Measurements from ENCODE around the gene GDA. TPM values are rescaled to one million over a fixed set of nuclear protein-coding genes. Genes with fewer than 3 reads are reported as not detected.

GDA gene
- total RNA-seq, 2 experiments from 2014 or later = not detected

DNA sequence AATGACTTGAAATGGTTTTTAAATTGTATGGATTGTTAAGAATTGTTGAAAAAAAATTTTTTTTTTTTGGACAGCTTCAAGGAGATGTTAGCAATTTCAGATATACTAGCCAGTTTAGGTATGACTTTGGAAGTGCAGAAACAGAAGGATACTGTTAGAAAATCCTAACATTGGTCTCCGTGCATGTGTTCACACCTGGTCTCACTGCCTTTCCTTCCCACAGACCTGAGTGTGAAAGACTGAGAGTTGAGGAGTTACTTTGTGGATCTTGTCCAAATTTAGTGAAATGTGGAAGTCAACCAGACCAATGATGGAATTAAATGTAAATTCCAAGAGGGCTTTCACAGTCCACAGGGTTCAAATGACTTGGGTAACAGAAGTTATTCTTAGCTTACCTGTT lies 102.3 kb downstream of the GDA start:
- H3K36me3 Mint-ChIP-seq (ENCODE audit: low read depth) = no peaks in the 10 kb centered on the region
- H3K27me3 Mint-ChIP-seq = peaks cover 10% of the 10 kb centered on the region
- no peaks in the 10 kb centered on the region for H3K4me1 Mint-ChIP-seq (ENCODE audit: low read depth)
- DNase-seq = no peak
- no peak for ATAC-seq
- POLR2A ChIA-PET = no interaction called here
- H3K4me3 Mint-ChIP-seq = no peak overlapping the region
- intact Hi-C loops (cut with micrococcal nuclease) = no loop called here
- CTCF ChIA-PET = interaction anchor here (0.8 to 1.9 kb wide), 3 partner anchors 20 to 212 kb away, joined by 3 to 8 read pairs (median 3); no protein-coding TSS in a partner anchor
- no peaks in the 10 kb centered on the region for H3K9me3 Mint-ChIP-seq
- no peak overlapping the region for H3K27ac Mint-ChIP-seq
- TF ChIP-seq, protein P1, sequence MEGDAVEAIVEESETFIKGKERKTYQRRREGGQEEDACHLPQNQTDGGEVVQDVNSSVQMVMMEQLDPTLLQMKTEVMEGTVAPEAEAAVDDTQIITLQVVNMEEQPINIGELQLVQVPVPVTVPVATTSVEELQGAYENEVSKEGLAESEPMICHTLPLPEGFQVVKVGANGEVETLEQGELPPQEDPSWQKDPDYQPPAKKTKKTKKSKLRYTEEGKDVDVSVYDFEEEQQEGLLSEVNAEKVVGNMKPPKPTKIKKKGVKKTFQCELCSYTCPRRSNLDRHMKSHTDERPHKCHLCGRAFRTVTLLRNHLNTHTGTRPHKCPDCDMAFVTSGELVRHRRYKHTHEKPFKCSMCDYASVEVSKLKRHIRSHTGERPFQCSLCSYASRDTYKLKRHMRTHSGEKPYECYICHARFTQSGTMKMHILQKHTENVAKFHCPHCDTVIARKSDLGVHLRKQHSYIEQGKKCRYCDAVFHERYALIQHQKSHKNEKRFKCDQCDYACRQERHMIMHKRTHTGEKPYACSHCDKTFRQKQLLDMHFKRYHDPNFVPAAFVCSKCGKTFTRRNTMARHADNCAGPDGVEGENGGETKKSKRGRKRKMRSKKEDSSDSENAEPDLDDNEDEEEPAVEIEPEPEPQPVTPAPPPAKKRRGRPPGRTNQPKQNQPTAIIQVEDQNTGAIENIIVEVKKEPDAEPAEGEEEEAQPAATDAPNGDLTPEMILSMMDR (IDR thresholded peaks at IDR 0.05) = no peak

DNA sequence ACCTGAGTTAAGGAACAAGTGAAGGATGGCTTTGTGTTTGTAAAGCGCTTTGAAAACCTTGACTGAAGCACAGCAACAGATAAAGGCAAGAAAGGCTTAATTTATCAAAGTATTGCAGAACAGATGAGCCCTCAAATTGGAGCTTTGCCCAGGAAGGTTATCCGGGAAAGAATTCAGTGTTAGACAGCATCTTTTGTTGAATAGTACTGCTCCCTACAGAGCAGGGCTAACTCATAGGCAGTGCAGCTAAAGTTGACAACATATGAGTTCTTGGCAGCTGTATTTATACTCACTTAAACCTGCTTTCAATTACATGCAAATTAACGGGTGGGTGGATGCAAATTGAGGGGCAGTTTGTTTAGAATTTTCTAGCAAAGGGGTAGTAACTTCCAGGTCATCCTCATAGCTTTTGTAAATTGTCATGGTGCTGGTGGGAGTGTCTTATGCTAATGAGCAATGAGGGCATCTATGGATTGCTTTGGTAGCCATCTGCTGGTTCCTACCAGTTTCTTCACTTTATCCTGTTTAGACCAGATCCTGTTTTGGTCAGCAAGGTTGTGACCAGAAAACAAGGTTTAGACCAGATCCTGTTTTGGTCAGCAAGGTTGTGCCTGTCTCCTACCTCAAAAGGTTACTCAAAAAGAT lies 105.8 kb downstream of the GDA start:
- ATAC-seq = no peak
- Mint-ChIP-seq H3K4me3 (no peak overlapping the region), H3K9me3 (no peaks in the 10 kb centered on the region), H3K4me1 (ENCODE audit: low read depth) (no peaks in the 10 kb centered on the region), H3K27me3 (peaks cover 19% of the 10 kb centered on the region), H3K36me3 (ENCODE audit: low read depth) (no peaks in the 10 kb centered on the region), H3K27ac (no peak overlapping the region)
- intact Hi-C loops (cut with micrococcal nuclease) = no loop called here
- ChIA-PET CTCF (no interaction called here), POLR2A (no interaction called here)
- DNase-seq = no peak
- TF ChIP-seq, protein P1 (IDR thresholded peaks at IDR 0.05) = no peak

DNA sequence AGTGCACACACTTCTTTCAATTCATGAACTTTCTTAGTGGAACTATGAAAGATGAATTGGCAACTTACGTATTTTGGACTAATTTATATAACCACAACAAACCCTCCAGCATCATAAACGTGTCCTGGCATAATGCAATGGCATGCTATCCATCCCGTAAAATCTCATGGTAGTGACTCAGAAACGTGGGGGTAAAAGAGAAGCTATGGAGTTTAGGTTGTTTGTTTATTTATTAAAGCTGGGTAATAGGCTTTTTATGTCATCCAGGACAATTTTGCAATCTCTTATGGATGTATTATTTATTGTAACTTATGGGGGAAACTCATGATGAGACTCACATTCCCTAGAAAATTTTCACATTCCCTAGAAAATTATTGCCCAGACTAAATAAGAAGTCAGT lies 106.3 kb downstream of the GDA start:
- TF ChIP-seq, protein P1 (IDR thresholded peaks at IDR 0.05) = no peak
- ATAC-seq (no peak), DNase-seq (no peak)
- Mint-ChIP-seq H3K27ac (no peak overlapping the region), H3K9me3 (no peaks in the 10 kb centered on the region), H3K4me3 (no peak overlapping the region), H3K4me1 (ENCODE audit: low read depth) (no peaks in the 10 kb centered on the region), H3K36me3 (ENCODE audit: low read depth) (no peaks in the 10 kb centered on the region), H3K27me3 (peaks cover 16% of the 10 kb centered on the region)
- ChIA-PET POLR2A (no interaction called here), CTCF (no interaction called here)
- intact Hi-C loops (cut with micrococcal nuclease) = no loop called here

DNA sequence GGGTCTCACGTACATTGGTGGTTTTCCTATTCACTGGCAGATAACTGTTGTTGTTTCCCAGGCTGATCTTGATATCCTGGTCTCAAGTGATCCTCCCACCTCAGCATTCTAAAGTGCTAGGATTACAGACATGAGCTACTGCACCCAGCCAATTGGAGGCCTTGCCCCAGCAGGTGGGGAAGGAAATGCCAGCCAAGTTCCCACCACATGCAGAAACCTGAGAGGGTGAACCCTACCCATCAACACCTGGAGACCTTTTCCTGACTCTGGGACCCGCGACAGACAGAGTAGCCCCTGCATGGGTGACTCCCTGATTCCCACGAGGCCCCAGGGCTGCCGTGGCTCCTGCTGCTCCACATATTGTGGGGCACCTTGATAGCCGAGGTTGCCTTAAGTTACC lies 107.7 kb downstream of the GDA start:
- ChIA-PET CTCF (interaction anchor here (1.6 kb wide), 1 partner anchor 15 kb away, joined by 5 read pairs; no protein-coding TSS in a partner anchor), POLR2A (no interaction called here)
- ATAC-seq (no peak), DNase-seq (no peak)
- TF ChIP-seq, protein P1 (IDR thresholded peaks at IDR 0.05) = no peak
- intact Hi-C loops (cut with micrococcal nuclease) = no loop called here
- Mint-ChIP-seq H3K27ac (no peak overlapping the region), H3K4me3 (no peak overlapping the region), H3K9me3 (no peaks in the 10 kb centered on the region), H3K4me1 (ENCODE audit: low read depth) (no peaks in the 10 kb centered on the region), H3K27me3 (peaks cover 19% of the 10 kb centered on the region), H3K36me3 (ENCODE audit: low read depth) (no peaks in the 10 kb centered on the region)

DNA sequence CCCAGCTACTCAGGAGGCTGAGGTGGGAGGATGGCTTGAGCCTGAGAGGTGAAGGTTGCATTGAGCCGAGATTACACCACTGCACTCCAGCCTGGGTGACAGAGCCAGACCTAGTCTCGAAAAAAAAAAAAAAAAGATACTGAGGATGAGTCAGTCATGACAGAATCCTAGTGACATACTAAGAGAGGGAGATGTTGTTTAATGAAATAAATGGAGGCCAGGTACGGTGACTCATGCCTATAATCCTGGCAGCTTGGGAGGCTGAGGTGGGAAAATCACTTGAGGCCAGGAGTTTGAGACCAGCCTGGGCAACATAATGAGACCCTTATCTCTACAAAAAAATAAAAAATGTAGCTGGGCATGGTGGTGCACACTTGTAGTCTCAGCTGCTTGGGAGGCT lies 108.6 kb downstream of the GDA start:
- CTCF ChIA-PET = interaction anchor here (1.6 kb wide), 1 partner anchor 14 kb away, joined by 5 read pairs; no protein-coding TSS in a partner anchor

More for the DNA sequence above, 108.6 kb downstream of the GDA start:
- POLR2A ChIA-PET = no interaction called here
- H3K9me3 Mint-ChIP-seq = no peaks in the 10 kb centered on the region
- TF ChIP-seq, protein P1 (IDR thresholded peaks at IDR 0.05) = no peak
- no peak overlapping the region for H3K4me3 Mint-ChIP-seq
- intact Hi-C loops (cut with micrococcal nuclease) = no loop called here
- peaks cover 17% of the 10 kb centered on the region for H3K27me3 Mint-ChIP-seq
- no peak for DNase-seq
- no peak overlapping the region for H3K27ac Mint-ChIP-seq
- no peak for ATAC-seq
- H3K4me1 Mint-ChIP-seq (ENCODE audit: low read depth) = no peaks in the 10 kb centered on the region
- H3K36me3 Mint-ChIP-seq (ENCODE audit: low read depth) = no peaks in the 10 kb centered on the region
